SU-DHL-6 (cell line): ENCODE measurements around the gene BNIP5.

ENCODE experiments used
- H2AFZ ChIP-seq: fragments of 200-600 bp; sonication (generic); 2 replicates; pipeline ENCODE4 v1.6.1; 2014; ENCODE audit warnings: low read depth, mild to moderate bottlenecking, moderate library complexity, mixed read lengths, antibody characterized with exemption, low read length; ENCODE audit not compliant: severe bottlenecking
- H3F3A ChIP-seq: fragments of 200-600 bp; shearing (Covaris generic); 2 replicates; pipeline ENCODE4 v1.6.0; 2016; ENCODE audit warnings: antibody characterized with exemption, mild to moderate bottlenecking; ENCODE audit not compliant: insufficient read depth
- H3K27ac ChIP-seq: fragments of 200-600 bp; sonication (generic); 2 replicates; pipeline ENCODE4 v1.5.1; 2016; ENCODE audit warnings: low read depth, mild to moderate bottlenecking, low read length, moderate library complexity, mixed read lengths
- H3K27me3 ChIP-seq: fragments of 200-600 bp; sonication (generic), shearing (Covaris generic); 2 replicates; pipeline ENCODE4 v1.6.0; 2014; ENCODE audit warnings: mild to moderate bottlenecking, low read length
- H3K36me3 ChIP-seq: fragments of 200-600 bp; sonication (generic); 2 replicates; pipeline ENCODE4 v1.6.1; 2014; ENCODE audit warnings: mild to moderate bottlenecking, low read length, mixed read lengths
- H3K4me2 ChIP-seq: fragments of 300-600, 200-600 bp; shearing (Covaris generic), sonication (generic); 2 replicates; pipeline ENCODE4 v1.6.0; 2014; ENCODE audit warnings: low read length, low read depth, mild to moderate bottlenecking; ENCODE audit not compliant: poor library complexity, severe bottlenecking
- H3K4me3 ChIP-seq: fragments of 200-600 bp; sonication (generic); 2 replicates; pipeline ENCODE4 v1.5.1; 2014; ENCODE audit warnings: antibody characterized with exemption, low read length, mild to moderate bottlenecking, mixed read lengths; ENCODE audit not compliant: insufficient read depth, poor library complexity, severe bottlenecking
- H3K79me2 ChIP-seq: fragments of 200-600 bp; sonication (generic); 2 replicates; pipeline ENCODE4 v1.6.1; 2014; ENCODE audit warnings: mild to moderate bottlenecking, low read length, moderate library complexity; ENCODE audit not compliant: insufficient read depth
- H3K9ac ChIP-seq: fragments of 200-600 bp; sonication (generic); 2 replicates; pipeline ENCODE4 v1.7.0; 2014; ENCODE audit warnings: mild to moderate bottlenecking, low read length
- H3K9me2 ChIP-seq: fragments of 200-600 bp; sonication (generic); replicated peaks from 2 replicates; pipeline ENCODE4 v1.6.1; 2014; ENCODE audit warnings: low read length; ENCODE audit not compliant: insufficient read depth
- H3K9me3 ChIP-seq: fragments of 200-600 bp; sonication (generic); 2 replicates; pipeline ENCODE4 v1.6.1; 2014; ENCODE audit warnings: low read length, mixed read lengths; ENCODE audit not compliant: insufficient read depth
- H4K20me1 ChIP-seq: fragments of 200-600 bp; sonication (generic); 2 replicates; pipeline ENCODE4 v1.6.1; 2014; ENCODE audit warnings: low read depth, mild to moderate bottlenecking, antibody characterized with exemption, low read length, moderate library complexity, mixed read lengths
- CTCF ChIP-seq: fragments of 200-600 bp; sonication (generic); IDR thresholded peaks from one replicate; pipeline ENCODE4 v1.5.1; 2017; ENCODE audit warnings: antibody characterized with exemption, mild to moderate bottlenecking, low read length, moderate library complexity; ENCODE audit not compliant: insufficient read depth, poor library complexity, severe bottlenecking
- EZH2phosphoT487 ChIP-seq: fragments of 200-600 bp; sonication (generic), shearing (Covaris generic); conservative IDR thresholded peaks from 2 replicates; pipeline ENCODE4 v1.6.1; 2018; ENCODE audit warnings: mild to moderate bottlenecking, antibody characterized with exemption, low read length, moderate library complexity, mixed read lengths

Gene BNIP5

GRCh38 chr6:36346486-36347273 lies 10.0 kb upstream of the BNIP5 start:
- H3K4me2 ChIP-seq: no peak overlapping the region
- H3K27ac ChIP-seq: no peak overlapping the region
- no peaks in the 10 kb centered on the region for H3K36me3 ChIP-seq
- no peak overlapping the region for H2AFZ ChIP-seq
- no peaks in the 10 kb centered on the region for H3K27me3 ChIP-seq
- H3K9ac ChIP-seq: no peak overlapping the region
- no peaks in the 10 kb centered on the region for H4K20me1 ChIP-seq
- H3K79me2 ChIP-seq: no peaks in the 10 kb centered on the region
- H3K9me3 ChIP-seq: no peaks in the 10 kb centered on the region
- no peaks in the 10 kb centered on the region for H3K9me2 ChIP-seq
- TF ChIP-seq CTCF (no peak), EZH2phosphoT487 (no peak)
- no peaks in the 10 kb centered on the region for H3F3A ChIP-seq
- no peak overlapping the region for H3K4me3 ChIP-seq

GRCh38 chr6:36345681-36346466 lies 9.2 kb upstream of the BNIP5 start:
- no peaks in the 10 kb centered on the region for H3K9me3 ChIP-seq
- no peaks in the 10 kb centered on the region for H3K9me2 ChIP-seq
- no peak overlapping the region for H3K27ac ChIP-seq
- no peaks in the 10 kb centered on the region for H3K79me2 ChIP-seq
- no peaks in the 10 kb centered on the region for H4K20me1 ChIP-seq
- no peaks in the 10 kb centered on the region for H3F3A ChIP-seq
- H2AFZ ChIP-seq: no peak overlapping the region
- H3K4me3 ChIP-seq: no peak overlapping the region
- no peak overlapping the region for H3K9ac ChIP-seq
- TF ChIP-seq EZH2phosphoT487 (no peak), CTCF (no peak)
- H3K4me2 ChIP-seq: no peak overlapping the region
- H3K36me3 ChIP-seq: no peaks in the 10 kb centered on the region
- H3K27me3 ChIP-seq: no peaks in the 10 kb centered on the region

GRCh38 chr6:36343109-36343680 lies 6.5 kb upstream of the BNIP5 start:
- Histone ChIP-seq H3K9ac (no peak overlapping the region), H4K20me1 (no peaks in the 10 kb centered on the region), H3K27ac (no peak overlapping the region), H2AFZ (no peak overlapping the region), H3F3A (no peaks in the 10 kb centered on the region), H3K9me3 (no peaks in the 10 kb centered on the region), H3K27me3 (no peaks in the 10 kb centered on the region), H3K36me3 (no peaks in the 10 kb centered on the region), H3K79me2 (no peaks in the 10 kb centered on the region), H3K4me3 (no peak overlapping the region), H3K4me2 (no peak overlapping the region), H3K9me2 (no peaks in the 10 kb centered on the region)
- TF ChIP-seq CTCF (no peak), EZH2phosphoT487 (no peak)
